Prostate gland (tissue), 2 donors: ENCODE measurements around the gene PLAAT1.

Experiments used
- CTCF ChIP-seq, 4 experiments: fragments of 200-600 bp in 2 of 4; fragments of 450-650 bp in 2 of 4; sonication (generic) in 2 of 4; IDR thresholded peaks; 1 replicate in 3 of 4; 2 replicates in 1 of 4; pipeline ENCODE4 v1.5.1; 2016 to 2019; ENCODE audit warnings: antibody characterized with exemption in 4 of 4, mild to moderate bottlenecking in 2 of 4, moderate library complexity in 2 of 4
- POLR2A ChIP-seq: fragments of 450-650 bp; IDR thresholded peaks from one replicate; pipeline ENCODE4 v1.6.1; 2016; ENCODE audit warnings: antibody characterized with exemption, mild to moderate bottlenecking
- POLR2AphosphoS5 ChIP-seq: sonication (generic); formaldehyde crosslinking; IDR thresholded peaks from one replicate; pipeline ENCODE4 v1.6.1; 2017; ENCODE audit warnings: antibody characterized with exemption

GRCh38 chr3:193317682-193318300 lies 76.8 kb downstream of the PLAAT1 start:
- TF ChIP-seq CTCF (IDR thresholded peaks at IDR 0.05) (no peak), POLR2A (no peak), POLR2AphosphoS5 (no peak)
